PC-9 (cell line): ENCODE data around the gene NAV3. TPM values are rescaled to one million over a fixed set of nuclear protein-coding genes. Genes with fewer than 3 reads are reported as not detected.

Experiments
- BruUV-seq: library from RNA; stranded (reverse); fragments of 400-500 nt; replicated peaks from 2 replicates; lab custom pipeline; 2021; lab: Mats Ljungman, UMichigan
- CTCF ChIA-PET: fragments of 300-600 bp; sonication (Branson Sonifier 250); formaldehyde crosslinking; loops from one replicate; lab custom pipeline; 2022; ENCODE audit warnings: antibody characterized with exemption; lab: Charles Lee
- POLR2A ChIA-PET: fragments of 300-600 bp; sonication (Branson Sonifier 250); formaldehyde crosslinking; loops from one replicate; lab custom pipeline; 2022; ENCODE audit warnings: antibody characterized with exemption; ENCODE audit not compliant: unreplicated experiment; lab: Charles Lee
- DNase-seq, 2 experiments: peaks; one replicate each; pipeline versions ENCODE4 v3.0.0 to v3.0.0-alpha.2; 2015 to 2022; ENCODE audit warnings: mixed read lengths in 1 of 2
- H2AFZ ChIP-seq: fragments of 200-600 bp; sonication (generic); 2 replicates; pipeline ENCODE4 v1.8.1; 2017; ENCODE audit warnings: antibody characterized with exemption
- H3F3A ChIP-seq: fragments of 200-600 bp; sonication (generic); 2 replicates; pipeline ENCODE4 v1.8.1; 2017; ENCODE audit warnings: antibody characterized with exemption, mild to moderate bottlenecking, low read depth; ENCODE audit not compliant: insufficient read depth
- H3K27ac ChIP-seq: fragments of 200-600 bp; sonication (generic); 2 replicates; pipeline ENCODE4 v1.6.1; 2016; ENCODE audit warnings: mixed run types
- H3K27me3 ChIP-seq: fragments of 200-600 bp; sonication (generic); 2 replicates; pipeline ENCODE4 v1.6.1; 2016; ENCODE audit warnings: low read depth, mixed run types; ENCODE audit not compliant: insufficient read depth
- H3K36me3 ChIP-seq: fragments of 200-600 bp; sonication (generic); 2 replicates; pipeline ENCODE4 v1.6.1; 2016; ENCODE audit warnings: low read depth, mixed run types
- H3K4me1 ChIP-seq: fragments of 200-600 bp; sonication (generic); replicated peaks from 2 replicates; pipeline ENCODE4 v1.6.1; 2016; ENCODE audit warnings: mixed run types; ENCODE audit not compliant: insufficient read depth
- H3K4me2 ChIP-seq: fragments of 200-600 bp; sonication (generic); 2 replicates; pipeline ENCODE4 v1.6.1; 2017; ENCODE audit warnings: mixed run types
- H3K4me3 ChIP-seq: fragments of 200-600 bp; sonication (generic); 2 replicates; pipeline ENCODE4 v1.6.1; 2016; ENCODE audit warnings: mixed run types
- H3K79me2 ChIP-seq: fragments of 200-600 bp; sonication (generic); 2 replicates; pipeline ENCODE4 v1.6.1; 2017; ENCODE audit warnings: low read depth, mixed run types
- H3K9me2 ChIP-seq: fragments of 200-600 bp; sonication (generic); 2 replicates; pipeline ENCODE4 v1.8.1; 2017; ENCODE audit warnings: mild to moderate bottlenecking; ENCODE audit not compliant: insufficient read depth
- H3K9me3 ChIP-seq: fragments of 200-600 bp; sonication (generic); 2 replicates; pipeline ENCODE4 v1.8.1; 2016; ENCODE audit warnings: low read depth; ENCODE audit not compliant: insufficient read depth
- H4K20me1 ChIP-seq: fragments of 200-600 bp; sonication (generic); 2 replicates; pipeline ENCODE4 v1.8.1; 2017; ENCODE audit not compliant: insufficient read depth
- EZH2 ChIP-seq: fragments of 200-600 bp; sonication (generic); IDR thresholded peaks from 2 replicates; pipeline ENCODE4 v1.8.0; 2017; ENCODE audit warnings: antibody characterized with exemption, low read depth
- intact Hi-C: fragments of 100-400 bp; cut with micrococcal nuclease; formaldehyde crosslinking; loops from one replicate; pipeline ENCODE4 v1.10.0; 2022; ENCODE audit not compliant: unreplicated experiment
- total RNA-seq: library from RNA; stranded (reverse); gene quantifications from 2 replicates; pipeline ENCODE4 v1.2.3, GENCODE V29; 2021
- TF ChIP-seq, protein P1 (sequence below): fragments of 200-600 bp; sonication (generic); conservative IDR thresholded peaks from 2 replicates; pipeline ENCODE4 v1.6.1; 2017; ENCODE audit warnings: mixed run types, antibody characterized with exemption, mild to moderate bottlenecking, moderate library complexity

The NAV3 gene
- total RNA-seq, 1 experiment from 2014 or later: 13.6 TPM

DNA sequence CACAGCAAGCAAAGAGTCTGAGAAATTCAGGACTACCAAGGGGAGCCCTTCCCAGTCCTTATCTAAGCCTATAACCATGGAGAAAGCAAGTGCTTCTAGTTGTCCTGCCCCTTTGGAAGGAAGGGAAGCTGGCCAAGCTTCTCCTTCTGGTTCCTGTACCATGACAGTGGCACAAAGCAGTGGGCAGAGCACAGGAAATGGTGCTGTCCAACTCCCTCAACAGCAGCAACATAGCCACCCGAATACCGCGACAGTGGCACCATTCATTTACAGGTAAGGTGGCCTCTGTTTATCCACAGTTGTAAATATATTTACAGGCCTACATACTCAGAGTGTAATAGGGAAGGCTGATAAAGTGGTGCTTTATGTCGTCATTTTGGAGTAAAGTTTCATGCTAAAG, 176.5 kb downstream of the NAV3 start:
- H3F3A ChIP-seq: no peaks in the 10 kb centered on the region
- H3K4me3 ChIP-seq: no peak overlapping the region
- no peaks in the 10 kb centered on the region for H3K4me1 ChIP-seq
- H3K4me2 ChIP-seq: no peak overlapping the region
- ChIA-PET POLR2A (no interaction called here), CTCF (no interaction called here)
- no peak overlapping the region for H3K27ac ChIP-seq
- DNase-seq: no peak
- intact Hi-C loops: loop anchor here (10.0 kb wide), 2 partner anchors 1338 to 1368 kb away; no protein-coding TSS in a partner anchor
- no peaks in the 10 kb centered on the region for H3K9me2 ChIP-seq
- H3K36me3 ChIP-seq: no peaks in the 10 kb centered on the region
- H3K27me3 ChIP-seq: no peaks in the 10 kb centered on the region
- 0 out of 2 replicates have a peak, but pooled peaks cover 3% of the 10 kb centered on the region for H3K9me3 ChIP-seq
- no peak for TF ChIP-seq EZH2
- TF ChIP-seq, protein P1, sequence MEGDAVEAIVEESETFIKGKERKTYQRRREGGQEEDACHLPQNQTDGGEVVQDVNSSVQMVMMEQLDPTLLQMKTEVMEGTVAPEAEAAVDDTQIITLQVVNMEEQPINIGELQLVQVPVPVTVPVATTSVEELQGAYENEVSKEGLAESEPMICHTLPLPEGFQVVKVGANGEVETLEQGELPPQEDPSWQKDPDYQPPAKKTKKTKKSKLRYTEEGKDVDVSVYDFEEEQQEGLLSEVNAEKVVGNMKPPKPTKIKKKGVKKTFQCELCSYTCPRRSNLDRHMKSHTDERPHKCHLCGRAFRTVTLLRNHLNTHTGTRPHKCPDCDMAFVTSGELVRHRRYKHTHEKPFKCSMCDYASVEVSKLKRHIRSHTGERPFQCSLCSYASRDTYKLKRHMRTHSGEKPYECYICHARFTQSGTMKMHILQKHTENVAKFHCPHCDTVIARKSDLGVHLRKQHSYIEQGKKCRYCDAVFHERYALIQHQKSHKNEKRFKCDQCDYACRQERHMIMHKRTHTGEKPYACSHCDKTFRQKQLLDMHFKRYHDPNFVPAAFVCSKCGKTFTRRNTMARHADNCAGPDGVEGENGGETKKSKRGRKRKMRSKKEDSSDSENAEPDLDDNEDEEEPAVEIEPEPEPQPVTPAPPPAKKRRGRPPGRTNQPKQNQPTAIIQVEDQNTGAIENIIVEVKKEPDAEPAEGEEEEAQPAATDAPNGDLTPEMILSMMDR: no peak
- BruUV-seq: no TSS peak
- H3K79me2 ChIP-seq: no peaks in the 10 kb centered on the region
- no peaks in the 10 kb centered on the region for H4K20me1 ChIP-seq
- no peak overlapping the region for H2AFZ ChIP-seq

DNA sequence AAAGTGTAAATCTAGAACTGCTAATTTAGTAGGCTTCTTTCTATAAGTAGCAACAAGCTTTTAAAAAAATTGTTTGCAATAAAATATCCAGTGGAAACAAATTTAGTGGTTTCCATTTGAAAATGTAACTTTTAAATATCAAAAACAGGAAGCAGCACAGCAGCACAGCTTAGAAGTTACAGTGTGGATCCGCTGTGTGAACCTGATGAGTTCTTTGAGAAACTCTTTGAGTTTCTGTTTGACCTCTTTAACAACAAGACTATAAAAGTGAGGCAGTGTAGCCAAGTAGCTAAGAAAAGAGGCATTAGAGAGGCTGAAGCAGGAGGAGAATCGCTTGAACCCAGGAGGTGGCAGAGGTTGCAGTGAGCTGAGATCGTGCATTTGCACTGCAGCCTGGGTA, 178.3 kb downstream of the NAV3 start:
- Histone ChIP-seq H3K27me3 (no peaks in the 10 kb centered on the region), H3K27ac (no peak overlapping the region), H3K4me1 (no peaks in the 10 kb centered on the region), H3K9me2 (no peaks in the 10 kb centered on the region), H3K36me3 (no peaks in the 10 kb centered on the region), H3F3A (no peaks in the 10 kb centered on the region), H3K9me3 (0 out of 2 replicates have a peak, but pooled peaks cover 3% of the 10 kb centered on the region), H3K4me2 (0 out of 2 replicates have a peak overlapping the region, but pooled peaks have one; percentile 5), H3K4me3 (no peak overlapping the region), H3K79me2 (no peaks in the 10 kb centered on the region), H2AFZ (no peak overlapping the region), H4K20me1 (no peaks in the 10 kb centered on the region)
- POLR2A ChIA-PET: no interaction called here
- no TSS peak for BruUV-seq
- no peak for DNase-seq
- CTCF ChIA-PET: no interaction called here
- TF ChIP-seq, protein P1: no peak
- TF ChIP-seq EZH2: no peak
- intact Hi-C loops: loop anchor here (10.0 kb wide), 2 partner anchors 1336 to 1366 kb away; no protein-coding TSS in a partner anchor

DNA sequence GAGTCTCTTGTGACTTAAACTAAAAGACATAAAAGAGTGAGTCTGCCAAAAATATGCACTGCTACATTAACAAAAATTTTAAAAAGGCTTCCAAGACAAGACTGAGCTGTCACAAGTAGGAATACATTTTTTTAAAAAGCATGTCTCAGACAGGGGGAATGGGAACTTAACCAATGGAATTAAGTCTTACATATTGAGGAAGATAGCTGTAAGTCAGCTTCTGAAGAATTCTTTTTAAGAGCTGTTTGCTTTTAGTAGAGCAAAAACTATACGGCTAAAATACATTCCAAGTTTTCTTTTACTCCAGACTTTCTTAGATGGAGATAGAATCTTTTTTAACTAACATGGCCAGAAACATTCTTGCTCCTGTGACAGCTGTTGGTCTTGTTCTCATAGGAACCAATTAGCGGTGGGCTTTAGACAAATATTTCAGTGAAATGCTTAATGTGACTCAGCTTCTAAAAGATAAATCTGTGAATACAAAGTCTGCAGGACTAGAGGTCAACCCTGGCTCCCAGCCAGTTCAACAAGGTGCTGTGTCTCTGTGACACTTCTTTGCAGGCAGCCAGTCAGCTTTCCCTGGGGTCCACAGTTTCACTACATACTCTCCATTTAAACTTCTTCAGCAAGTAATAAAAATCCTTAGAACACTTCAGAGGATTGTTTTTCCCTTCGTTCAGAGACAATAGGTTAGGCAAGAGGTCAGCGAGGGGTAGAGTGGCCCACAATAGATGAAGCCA, 187.6 kb downstream of the NAV3 start:
- ChIA-PET POLR2A (no interaction called here), CTCF (interaction anchor here (0.6 kb wide), 1 partner anchor 73 kb away, joined by 3 read pairs; no protein-coding TSS in a partner anchor)
- intact Hi-C loops: no loop called here
- Histone ChIP-seq H3K9me2 (no peaks in the 10 kb centered on the region), H3K36me3 (no peaks in the 10 kb centered on the region), H2AFZ (no peak overlapping the region), H3K4me2 (no peak overlapping the region), H3K4me1 (no peaks in the 10 kb centered on the region), H4K20me1 (no peaks in the 10 kb centered on the region), H3K9me3 (no peaks in the 10 kb centered on the region), H3K27ac (no peak overlapping the region), H3K79me2 (no peaks in the 10 kb centered on the region), H3K27me3 (no peaks in the 10 kb centered on the region), H3K4me3 (no peak overlapping the region), H3F3A (no peaks in the 10 kb centered on the region)
- no peak for TF ChIP-seq EZH2
- TF ChIP-seq, protein P1: no peak
- BruUV-seq: no TSS peak
- DNase-seq: no peak
